Astrocyte of the cerebellum (primary cell): Measurements from ENCODE around the gene TSKU.

Experiments used
- DNase-seq: peaks from one replicate; pipeline ENCODE4 v3.0.0-alpha.2; 2011; ENCODE audit warnings: low read depth
- H3K4me3 ChIP-seq: 2 replicates; pipeline ENCODE4 v1.5.1; 2011; ENCODE audit warnings: mild to moderate bottlenecking, low read depth, low read length, moderate library complexity
- in situ Hi-C: cut with HindIII; loops from 2 replicates; pipeline ENCODE4 v1.10.0; 2017; ENCODE audit warnings: low sequenced_read_pairs
- TF ChIP-seq, protein P1 (sequence below): IDR thresholded peaks from 2 replicates; pipeline ENCODE4 v1.5.1; 2012; ENCODE audit warnings: low read length, low read depth, moderate library complexity, mild to moderate bottlenecking; ENCODE audit errors: missing control alignments

Gene TSKU

DNA sequence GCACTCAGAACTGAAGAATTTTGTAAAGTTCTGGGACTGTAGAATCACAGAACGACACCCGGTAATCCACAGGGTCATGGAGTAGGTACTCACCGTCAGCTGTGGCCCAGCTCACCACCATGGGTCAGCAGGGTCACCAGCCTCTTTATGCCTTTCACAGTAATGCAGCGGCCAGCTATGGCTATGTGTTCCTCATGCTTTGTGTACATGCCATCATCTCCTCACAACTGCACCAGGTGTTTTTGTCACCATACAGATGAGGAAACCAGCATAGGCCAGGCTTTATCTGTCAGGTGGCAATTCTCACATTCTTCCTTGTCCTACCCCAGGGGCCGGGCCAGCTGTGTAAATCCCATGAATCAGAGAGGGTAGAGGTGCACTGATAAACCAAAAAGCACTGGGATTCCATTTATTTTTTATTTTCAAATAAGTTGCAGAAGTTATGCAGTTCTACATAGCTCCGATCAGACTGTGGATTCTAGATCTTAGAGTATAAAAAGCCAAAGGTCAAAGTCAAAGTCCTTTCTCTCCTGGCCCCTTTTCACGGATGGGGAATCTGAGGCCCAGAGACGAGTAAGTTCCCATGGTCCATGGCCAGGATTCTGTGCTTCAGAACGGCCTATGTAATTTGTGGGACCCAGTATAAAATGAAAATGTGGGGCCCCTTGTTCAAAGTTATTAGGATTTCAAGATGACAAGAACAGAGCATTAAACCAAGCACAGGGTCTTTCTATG, 17.5 kb downstream of the TSKU start:
- no peak overlapping the region for H3K4me3 ChIP-seq
- TF ChIP-seq, protein P1, sequence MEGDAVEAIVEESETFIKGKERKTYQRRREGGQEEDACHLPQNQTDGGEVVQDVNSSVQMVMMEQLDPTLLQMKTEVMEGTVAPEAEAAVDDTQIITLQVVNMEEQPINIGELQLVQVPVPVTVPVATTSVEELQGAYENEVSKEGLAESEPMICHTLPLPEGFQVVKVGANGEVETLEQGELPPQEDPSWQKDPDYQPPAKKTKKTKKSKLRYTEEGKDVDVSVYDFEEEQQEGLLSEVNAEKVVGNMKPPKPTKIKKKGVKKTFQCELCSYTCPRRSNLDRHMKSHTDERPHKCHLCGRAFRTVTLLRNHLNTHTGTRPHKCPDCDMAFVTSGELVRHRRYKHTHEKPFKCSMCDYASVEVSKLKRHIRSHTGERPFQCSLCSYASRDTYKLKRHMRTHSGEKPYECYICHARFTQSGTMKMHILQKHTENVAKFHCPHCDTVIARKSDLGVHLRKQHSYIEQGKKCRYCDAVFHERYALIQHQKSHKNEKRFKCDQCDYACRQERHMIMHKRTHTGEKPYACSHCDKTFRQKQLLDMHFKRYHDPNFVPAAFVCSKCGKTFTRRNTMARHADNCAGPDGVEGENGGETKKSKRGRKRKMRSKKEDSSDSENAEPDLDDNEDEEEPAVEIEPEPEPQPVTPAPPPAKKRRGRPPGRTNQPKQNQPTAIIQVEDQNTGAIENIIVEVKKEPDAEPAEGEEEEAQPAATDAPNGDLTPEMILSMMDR, result no peak
- no peak for DNase-seq
- in situ Hi-C loops, result no loop called here

DNA sequence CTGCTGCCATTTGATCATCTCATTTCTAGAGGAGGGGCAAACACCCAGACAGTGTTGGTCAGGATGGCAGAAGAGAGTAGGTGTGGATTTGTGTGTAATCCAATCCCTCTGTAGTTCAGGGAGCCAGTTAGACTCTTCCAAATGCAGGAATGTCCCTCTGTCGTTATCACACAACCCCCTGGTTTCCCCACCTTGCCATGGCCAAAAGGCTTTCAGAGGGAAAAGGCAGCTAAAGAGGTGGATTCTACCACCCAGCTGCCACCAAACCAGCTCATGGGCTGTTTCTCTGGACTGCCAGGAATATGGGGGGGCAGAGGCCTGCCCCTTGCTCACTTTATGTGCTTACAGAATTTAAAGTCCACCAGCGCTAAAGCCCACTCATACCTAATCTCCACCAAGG, 18.1 kb downstream of the TSKU start:
- DNase-seq, result no peak
- TF ChIP-seq, protein P1, result no peak
- H3K4me3 ChIP-seq, result no peak overlapping the region
- in situ Hi-C loops, result no loop called here

DNA sequence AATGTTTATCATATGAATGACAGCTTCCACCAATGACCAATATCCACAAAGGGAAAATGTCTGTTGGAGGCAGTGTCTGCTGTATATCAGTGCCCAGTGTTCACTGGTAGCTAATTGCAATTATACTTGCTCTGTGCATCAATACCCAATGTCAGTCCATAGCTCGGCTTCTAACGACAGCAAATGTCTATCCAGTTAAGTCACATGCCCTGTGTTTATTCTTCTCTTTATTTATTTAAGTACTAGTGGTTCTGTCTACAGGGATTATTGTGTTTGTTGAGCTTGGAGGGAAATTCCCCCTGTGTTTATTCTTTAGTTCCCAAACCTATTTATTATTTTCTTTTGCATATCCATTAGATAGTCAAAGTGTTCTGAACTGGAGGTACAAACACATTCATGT, 18.6 kb downstream of the TSKU start:
- DNase-seq, result no peak

DNA sequence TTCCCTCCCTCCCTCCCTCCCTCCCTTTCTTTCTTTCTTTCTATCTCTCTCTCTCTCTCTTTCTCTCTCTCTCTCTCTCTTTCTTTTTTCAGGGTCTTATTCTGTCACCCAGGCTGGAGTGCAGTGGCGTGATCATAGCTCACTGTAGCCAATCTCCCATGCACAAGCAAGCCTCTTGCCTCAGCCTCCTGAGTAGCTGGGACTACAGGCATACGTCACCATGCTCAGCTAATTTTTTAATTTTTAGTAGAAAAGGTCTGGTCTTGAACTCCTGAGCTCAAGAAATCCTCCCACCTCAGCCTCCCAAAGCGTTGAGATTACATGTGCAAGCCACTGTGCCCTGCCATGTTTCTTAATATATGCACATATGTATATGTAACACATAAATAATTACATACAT, 19.0 kb downstream of the TSKU start:
- in situ Hi-C loops, result no loop called here
- no peak overlapping the region for H3K4me3 ChIP-seq
- TF ChIP-seq, protein P1, result no peak
- DNase-seq, result no peak

More for the DNA sequence above, 18.6 kb downstream of the TSKU start:
- TF ChIP-seq, protein P1, result no peak
- in situ Hi-C loops, result no loop called here
- H3K4me3 ChIP-seq, result no peak overlapping the region

DNA sequence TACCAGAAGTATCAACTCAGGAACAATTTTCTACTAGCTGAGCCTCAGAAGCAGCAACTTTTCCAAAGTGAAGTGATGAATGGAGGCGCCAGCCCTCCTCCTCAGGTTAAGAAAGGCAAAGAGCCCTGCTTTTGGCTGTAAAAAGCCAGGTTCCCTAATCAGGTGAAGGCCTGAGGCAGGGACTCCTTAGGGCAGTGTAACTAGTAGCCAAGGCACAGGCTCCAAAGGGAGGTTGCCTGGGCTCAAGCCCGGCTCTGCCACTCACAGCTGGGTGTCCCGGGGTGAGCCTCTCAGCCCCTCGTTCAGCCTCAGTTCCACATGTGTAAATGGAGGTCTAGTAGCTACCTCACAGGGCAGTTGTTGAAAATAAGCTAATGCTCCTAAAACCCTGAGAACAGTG, 19.5 kb downstream of the TSKU start:
- TF ChIP-seq, protein P1, result no peak
- DNase-seq, result no peak
- in situ Hi-C loops, result no loop called here
- H3K4me3 ChIP-seq, result no peak overlapping the region

DNA sequence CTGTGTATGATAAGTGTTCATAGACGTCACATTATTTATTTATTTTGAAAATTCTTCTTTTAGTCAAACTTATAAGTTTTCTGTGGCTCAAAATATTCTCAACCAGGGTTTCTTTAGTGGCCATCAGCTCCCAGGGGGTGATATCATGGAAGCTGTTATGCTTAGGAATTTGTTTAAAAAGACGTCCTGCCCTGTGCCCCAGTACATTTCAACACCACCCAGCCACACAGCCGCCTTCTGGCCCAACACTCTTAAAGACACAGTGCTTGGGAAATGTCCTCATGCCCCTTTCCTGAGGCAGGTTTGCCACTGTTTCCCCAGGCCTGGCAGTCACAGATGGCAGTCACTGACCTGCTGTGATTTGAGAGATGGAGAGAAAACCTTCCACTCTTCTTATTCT, 19.9 kb downstream of the TSKU start:
- H3K4me3 ChIP-seq, result no peak overlapping the region
- TF ChIP-seq, protein P1, result no peak
- in situ Hi-C loops, result no loop called here
- no peak for DNase-seq
